GM20000 (cell line): ENCODE measurements around the gene RELCH.
"Not testable (repeated sequence)": the region's sequence is repeated elsewhere in the genome, so short reads cannot be mapped to it uniquely, and the experiment has no call there.

ENCODE experiments used
- DNase-seq: peaks from one replicate; pipeline ENCODE4 v3.0.0; 2012; ENCODE audit warnings: low spot score
- CTCF ChIP-seq: IDR thresholded peaks from 2 replicates; pipeline ENCODE4 v1.5.1; 2012; ENCODE audit warnings: mild to moderate bottlenecking, control low read depth; ENCODE audit errors: extremely low read depth, missing control alignments

Gene RELCH

GRCh38 chr18:62152844-62153243 is 34.2 kb upstream of the RELCH start:
- peak; percentile 3 for DNase-seq
- no peak for TF ChIP-seq CTCF

GRCh38 chr18:62157843-62158242 is 29.2 kb upstream of the RELCH start:
- no peak for DNase-seq
- TF ChIP-seq CTCF = no peak

- no peak for DNase-seq
- no peak for TF ChIP-seq CTCF
Observed at GRCh38 chr18:62164310-62164709, 22.7 kb upstream of the RELCH start.

- no peak for DNase-seq
Observed at GRCh38 chr18:62164855-62165487, 22.1 kb upstream of the RELCH start.

GRCh38 chr18:62165583-62165982 is 21.5 kb upstream of the RELCH start:
- TF ChIP-seq CTCF = no peak
- DNase-seq = no peak

More at GRCh38 chr18:62164855-62165487, 22.1 kb upstream of the RELCH start:
- no peak for TF ChIP-seq CTCF

- not testable (repeated sequence) for DNase-seq
Observed at GRCh38 chr18:62166524-62166923, 20.5 kb upstream of the RELCH start.

- no peak for DNase-seq
Observed at GRCh38 chr18:62170857-62171256, 16.2 kb upstream of the RELCH start.

More at GRCh38 chr18:62170857-62171256, 16.2 kb upstream of the RELCH start:
- TF ChIP-seq CTCF = no peak
